ENCODE results near the gene SLC39A1.
A peak's percentile ranks its signal among the peaks of the same experiment; 100 is the strongest.

SLC39A1 gene

DNA sequence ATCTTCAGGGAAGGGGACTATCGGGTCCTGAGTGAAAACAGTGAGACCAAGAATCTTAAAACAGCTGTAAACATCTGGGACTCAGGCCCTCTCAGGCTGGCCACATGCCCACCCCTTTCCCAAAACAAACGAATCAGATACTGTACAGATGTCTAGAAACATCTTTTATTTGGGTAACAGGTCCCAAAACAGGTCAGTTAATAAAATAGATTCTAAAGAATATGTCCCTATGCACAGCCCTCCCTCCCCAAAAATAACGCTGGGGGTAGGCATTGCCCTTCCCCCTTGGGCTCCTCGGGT lies 4.4 kb downstream of the SLC39A1 start:
- H3K27ac ChIP-seq: peak overlapping the region; percentile 98

GRCh38 chr1:153958111-153958960 lies 5.0 kb downstream of the SLC39A1 start, which contains the start of gene CRTC2:
TSS of gene CRTC2 (minus strand) at chr1:153958612. CDS start at chr1:153958497, 115 bp downstream.
- Histone ChIP-seq H3K4me1 (ENCODE audit: control insufficient read depth in 1 of 2, insufficient read depth in 1 of 2, low read depth in 1 of 2, low read length in 1 of 2) (peaks cover 41 to 52% of the 10 kb centered on the region in 2 experiments), H3K4me3 (ENCODE audit: low read depth in 1 of 2, low read length in 1 of 2) (peak within 1 kb of the TSS; percentile 90 to 99), H3K36me3 (peaks cover 23% of the 10 kb centered on the region), H3K27ac (peak within 1 kb of the TSS; percentile 98), H3K9me3 (no peaks in the 10 kb centered on the region), H3K27me3 (no peaks in the 10 kb centered on the region)
- TF ChIP-seq, protein P1, sequence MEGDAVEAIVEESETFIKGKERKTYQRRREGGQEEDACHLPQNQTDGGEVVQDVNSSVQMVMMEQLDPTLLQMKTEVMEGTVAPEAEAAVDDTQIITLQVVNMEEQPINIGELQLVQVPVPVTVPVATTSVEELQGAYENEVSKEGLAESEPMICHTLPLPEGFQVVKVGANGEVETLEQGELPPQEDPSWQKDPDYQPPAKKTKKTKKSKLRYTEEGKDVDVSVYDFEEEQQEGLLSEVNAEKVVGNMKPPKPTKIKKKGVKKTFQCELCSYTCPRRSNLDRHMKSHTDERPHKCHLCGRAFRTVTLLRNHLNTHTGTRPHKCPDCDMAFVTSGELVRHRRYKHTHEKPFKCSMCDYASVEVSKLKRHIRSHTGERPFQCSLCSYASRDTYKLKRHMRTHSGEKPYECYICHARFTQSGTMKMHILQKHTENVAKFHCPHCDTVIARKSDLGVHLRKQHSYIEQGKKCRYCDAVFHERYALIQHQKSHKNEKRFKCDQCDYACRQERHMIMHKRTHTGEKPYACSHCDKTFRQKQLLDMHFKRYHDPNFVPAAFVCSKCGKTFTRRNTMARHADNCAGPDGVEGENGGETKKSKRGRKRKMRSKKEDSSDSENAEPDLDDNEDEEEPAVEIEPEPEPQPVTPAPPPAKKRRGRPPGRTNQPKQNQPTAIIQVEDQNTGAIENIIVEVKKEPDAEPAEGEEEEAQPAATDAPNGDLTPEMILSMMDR (IDR thresholded peaks at IDR 0.05): peak; percentile 39

More for the DNA sequence above, 4.4 kb downstream of the SLC39A1 start:
- TF ChIP-seq, protein P1 (IDR thresholded peaks at IDR 0.05): no peak
- Histone ChIP-seq H3K4me1 (ENCODE audit: control insufficient read depth in 1 of 2, insufficient read depth in 1 of 2, low read depth in 1 of 2, low read length in 1 of 2) (peaks cover 47 to 55% of the 10 kb centered on the region in 2 experiments), H3K9me3 (no peaks in the 10 kb centered on the region), H3K4me3 (ENCODE audit: low read depth in 1 of 2, low read length in 1 of 2) (peak overlapping the region; percentile 90 to 99), H3K27me3 (no peaks in the 10 kb centered on the region), H3K36me3 (peaks cover 17% of the 10 kb centered on the region)

- H3K27me3 ChIP-seq: no peaks in the 10 kb centered on the region
These were observed 5.6 kb downstream of the SLC39A1 start for GRCh38 chr1:153957744-153958110.

DNA sequence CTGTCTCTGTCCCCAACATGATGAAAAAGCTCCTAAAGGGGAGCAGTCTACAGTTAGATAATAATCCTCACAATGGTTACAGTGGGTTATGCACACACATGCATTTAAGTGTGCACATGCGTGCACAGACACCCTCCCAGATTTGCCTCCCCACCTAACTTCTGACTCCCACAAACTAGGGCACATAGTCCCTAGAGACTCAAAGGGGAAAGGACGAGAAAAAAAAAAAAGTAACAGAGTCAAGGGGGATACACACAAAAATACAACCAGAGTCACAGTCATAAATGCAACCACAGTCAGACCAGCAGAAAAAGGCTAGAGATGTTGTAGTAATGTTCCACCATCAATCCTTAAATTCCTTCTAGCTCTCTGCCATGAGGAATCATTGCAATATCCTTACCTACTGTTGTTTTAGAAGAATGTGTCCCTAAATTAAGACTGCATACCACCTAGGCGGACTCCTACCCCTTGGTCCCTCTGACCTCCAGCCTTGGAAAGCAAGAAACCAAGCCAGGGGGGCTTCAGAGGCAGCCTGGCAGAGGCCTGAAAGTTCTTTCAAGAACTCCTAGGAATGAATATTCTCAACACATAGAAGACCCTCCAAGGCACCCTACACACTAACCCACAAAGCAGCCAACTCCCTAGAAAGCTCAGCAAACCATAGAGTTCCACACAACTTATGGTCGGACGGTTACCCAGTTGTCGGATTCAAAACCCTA lies 6.2 kb downstream of the SLC39A1 start:
- TF ChIP-seq, protein P1 (IDR thresholded peaks at IDR 0.05): no peak
- Histone ChIP-seq H3K36me3 (peaks cover 34% of the 10 kb centered on the region), H3K27ac (peak overlapping the region; percentile 98)

More at GRCh38 chr1:153957744-153958110, 5.6 kb downstream of the SLC39A1 start:
- Histone ChIP-seq H3K9me3 (no peaks in the 10 kb centered on the region), H3K4me1 (ENCODE audit: control insufficient read depth in 1 of 2, insufficient read depth in 1 of 2, low read depth in 1 of 2, low read length in 1 of 2) (peaks cover 35 to 48% of the 10 kb centered on the region in 2 experiments), H3K36me3 (peaks cover 28% of the 10 kb centered on the region), H3K4me3 (ENCODE audit: low read depth in 1 of 2, low read length in 1 of 2) (peak overlapping the region; percentile 90 to 99), H3K27ac (peak overlapping the region; percentile 98)
- TF ChIP-seq, protein P1 (IDR thresholded peaks at IDR 0.05): no peak

GRCh38 chr1:153954826-153955225 lies 8.5 kb downstream of the SLC39A1 start:
- TF ChIP-seq, protein P1 (IDR thresholded peaks at IDR 0.05): no peak
- Histone ChIP-seq H3K4me1 (ENCODE audit: control insufficient read depth in 1 of 2, insufficient read depth in 1 of 2, low read depth in 1 of 2, low read length in 1 of 2) (peaks cover 23 to 30% of the 10 kb centered on the region in 2 experiments), H3K27ac (no peak overlapping the region), H3K36me3 (peaks cover 49% of the 10 kb centered on the region), H3K4me3 (ENCODE audit: low read depth in 1 of 2, low read length in 1 of 2) (no peak overlapping the region), H3K27me3 (no peaks in the 10 kb centered on the region), H3K9me3 (no peaks in the 10 kb centered on the region)

More for the DNA sequence above, 6.2 kb downstream of the SLC39A1 start:
- Histone ChIP-seq H3K9me3 (no peaks in the 10 kb centered on the region), H3K4me3 (ENCODE audit: low read depth in 1 of 2, low read length in 1 of 2) (peak overlapping the region; percentile 90 to 99), H3K27me3 (no peaks in the 10 kb centered on the region), H3K4me1 (ENCODE audit: control insufficient read depth in 1 of 2, insufficient read depth in 1 of 2, low read depth in 1 of 2, low read length in 1 of 2) (peaks cover 30 to 42% of the 10 kb centered on the region in 2 experiments)

Data from neutrophil (primary cell).